SKM-1 treated with dmso at 0.1 percent for 144 hours (cell line): ENCODE measurements around the gene PISD.
A peak's percentile ranks its signal among the peaks of the same experiment; 100 is the strongest.
"Not testable (repeated sequence)": the region's sequence is repeated elsewhere in the genome, so short reads cannot be mapped to it uniquely, and the experiment has no call there.

ENCODE experiments used
- DNase-seq: peaks from one replicate; lab custom pipeline; 2025; ENCODE audit not compliant: unreplicated experiment; lab: John Stamatoyannopoulos, UW

PISD gene

DNA sequence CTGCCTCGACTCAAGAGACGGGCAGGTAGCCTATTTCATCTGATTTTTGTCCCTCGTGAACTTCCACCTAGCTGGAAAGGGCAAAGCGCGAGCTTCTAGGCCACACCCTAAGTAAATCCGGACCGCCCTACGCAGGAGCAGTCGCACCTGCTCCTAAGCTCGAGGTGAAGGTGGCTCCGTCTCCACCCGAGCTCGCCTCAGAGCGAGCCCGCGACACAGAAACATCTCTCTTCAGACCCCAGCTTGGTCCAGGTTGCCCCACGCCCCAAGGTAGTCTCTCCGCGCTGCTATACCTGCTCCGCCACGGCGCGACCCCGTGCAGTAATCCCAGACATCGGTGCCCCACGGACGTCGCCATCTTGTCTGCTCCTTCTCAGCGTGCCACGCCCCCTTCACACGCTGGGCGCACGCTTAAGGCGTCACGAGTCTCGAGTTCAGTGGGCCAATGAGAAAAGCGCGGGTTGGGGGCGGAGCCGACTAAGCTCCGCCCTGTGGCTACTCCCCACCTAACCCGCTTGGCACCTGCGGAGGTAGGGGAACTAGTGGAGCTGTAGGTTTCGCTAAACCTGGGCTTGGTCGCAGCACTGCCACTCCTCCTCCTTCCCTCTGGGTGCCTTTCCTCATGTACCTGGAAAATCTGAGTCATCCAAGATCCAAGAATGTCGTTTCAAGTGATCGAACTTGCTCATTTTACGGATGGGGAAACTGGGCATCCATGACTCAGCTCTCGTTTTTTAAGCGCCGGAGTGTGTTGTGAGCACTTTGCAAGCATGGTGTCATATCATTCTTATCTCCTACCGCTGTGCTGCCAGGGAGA is at the start of gene PISD:
PISD (minus strand) TSS at position 365 of the 817 bp plus-strand sequence; CDS start at position 358, 7 bp downstream.
- peak; percentile 90 for DNase-seq

GRCh38 chr22:31711226-31711625 is 49.2 kb upstream of the PISD start:
- DNase-seq, result not testable (repeated sequence)

- DNase-seq, result no peak
Measured at GRCh38 chr22:31707519-31707918, 45.5 kb upstream of the PISD start.

GRCh38 chr22:31695423-31695822 is 33.4 kb upstream of the PISD start:
- DNase-seq, result peak; percentile 47

- DNase-seq, result not testable (repeated sequence)
Measured at GRCh38 chr22:31694046-31694445, 32.0 kb upstream of the PISD start.

GRCh38 chr22:31692186-31692886 is 30.3 kb upstream of the PISD start:
- peak; percentile 12 for DNase-seq

DNA sequence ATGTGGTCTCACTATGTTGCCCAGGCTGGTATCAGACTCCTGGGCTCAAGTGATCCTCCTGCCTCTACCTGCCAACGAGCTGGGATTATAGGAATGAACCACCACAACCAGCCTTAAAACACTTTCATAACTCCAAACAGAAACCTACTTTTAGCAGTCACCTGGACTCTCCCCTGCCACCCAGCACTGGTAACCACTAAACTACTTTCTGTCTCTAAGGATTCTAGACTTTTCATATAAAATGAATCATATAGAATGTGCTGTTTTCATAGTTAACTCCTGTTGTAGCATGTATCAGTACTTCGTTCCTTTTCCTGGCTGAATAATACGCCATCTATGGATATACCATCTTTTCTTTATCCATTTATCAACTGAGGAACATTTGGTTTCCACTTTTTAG is 29.4 kb upstream of the PISD start:
- DNase-seq, result no peak

- DNase-seq, result no peak
Measured at GRCh38 chr22:31683181-31684105, 21.4 kb upstream of the PISD start.

- DNase-seq, result no peak
Measured at GRCh38 chr22:31682751-31683150, 20.7 kb upstream of the PISD start.

- DNase-seq, result no peak
Measured at GRCh38 chr22:31681349-31682345, 19.6 kb upstream of the PISD start.

- DNase-seq, result no peak
Measured at GRCh38 chr22:31680861-31681341, 18.9 kb upstream of the PISD start.

DNA sequence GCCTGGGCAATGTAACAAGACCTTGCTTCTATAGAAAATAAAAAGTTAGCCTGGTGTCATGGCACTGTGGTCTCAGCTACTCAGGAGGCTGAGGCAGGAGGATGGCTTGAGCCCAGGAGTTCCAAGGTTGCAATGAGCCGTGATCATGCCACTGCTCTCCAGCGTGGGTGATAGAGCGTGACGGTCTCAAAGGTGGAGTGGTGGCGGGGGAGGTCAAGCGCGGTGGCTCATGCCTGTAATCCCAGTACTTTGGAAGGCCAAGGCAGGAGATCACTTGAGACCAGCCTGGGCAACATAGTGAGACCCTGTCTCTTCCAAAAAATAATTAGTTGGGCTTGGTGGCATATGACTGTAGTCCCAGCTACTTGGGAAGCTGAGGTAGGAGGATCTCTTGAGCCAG is 16.7 kb upstream of the PISD start:
- DNase-seq, result no peak

DNA sequence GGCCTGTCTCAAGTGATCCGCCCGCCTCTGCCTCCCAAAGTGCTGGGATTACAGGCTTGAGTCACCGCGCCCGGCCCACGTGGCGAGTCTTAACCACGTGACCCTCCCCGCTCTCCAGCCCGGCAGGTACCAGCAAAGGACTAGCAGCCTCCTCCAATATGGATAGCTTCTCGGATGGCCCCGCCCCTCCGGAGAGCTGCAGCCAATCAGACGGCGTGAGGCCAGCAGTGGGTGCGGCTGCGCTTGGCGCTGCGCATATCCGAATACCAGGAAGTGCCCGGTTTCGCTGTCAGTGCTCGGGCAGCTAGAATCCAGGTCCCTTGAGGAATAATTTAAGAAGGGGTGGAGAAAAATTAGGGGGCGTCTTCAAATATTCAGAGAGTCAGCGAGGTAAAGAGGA is 14.7 kb upstream of the PISD start:
- DNase-seq, result no peak

DNA sequence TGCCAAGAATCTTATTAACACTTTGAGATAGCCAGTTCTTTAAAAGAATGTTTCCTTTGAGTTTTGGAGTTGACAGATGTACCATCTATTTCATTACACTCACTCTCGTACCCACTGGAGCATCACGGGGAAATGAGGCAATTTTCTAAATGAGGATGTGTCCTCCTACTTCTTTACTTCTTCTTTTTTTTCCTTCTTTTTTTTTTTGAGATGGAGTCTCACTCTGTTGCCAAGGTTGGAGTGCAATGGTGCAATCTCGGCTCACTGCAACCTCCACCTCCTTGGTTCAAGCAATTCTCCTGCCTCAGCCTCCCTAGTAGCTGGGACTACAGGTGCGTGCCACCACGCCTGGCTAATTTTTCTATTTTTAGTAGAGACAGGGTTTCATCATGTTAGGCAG is 12.2 kb upstream of the PISD start:
- DNase-seq, result peak; percentile 93

- not testable (repeated sequence) for DNase-seq
Measured at GRCh38 chr22:31668849-31669248, 6.8 kb upstream of the PISD start.

DNA sequence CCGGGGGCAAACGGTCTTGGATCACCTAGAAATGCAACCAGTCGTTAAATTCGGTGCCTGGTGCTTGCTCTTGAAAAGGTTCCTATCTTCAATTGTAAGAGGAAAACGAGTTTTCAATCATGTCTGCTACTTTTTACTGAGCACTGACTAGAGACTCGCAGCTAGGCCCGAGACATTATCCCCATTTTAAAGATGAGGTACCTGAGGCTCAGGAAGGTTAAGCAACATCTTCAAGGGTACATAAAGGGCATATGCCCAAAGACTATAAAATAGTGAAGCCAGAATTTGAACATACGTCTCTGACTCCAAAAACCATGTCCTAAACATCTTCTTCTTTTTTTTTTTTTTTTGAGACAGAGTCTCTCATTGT is 638 bp upstream of the PISD start:
- DNase-seq, result no peak

DNA sequence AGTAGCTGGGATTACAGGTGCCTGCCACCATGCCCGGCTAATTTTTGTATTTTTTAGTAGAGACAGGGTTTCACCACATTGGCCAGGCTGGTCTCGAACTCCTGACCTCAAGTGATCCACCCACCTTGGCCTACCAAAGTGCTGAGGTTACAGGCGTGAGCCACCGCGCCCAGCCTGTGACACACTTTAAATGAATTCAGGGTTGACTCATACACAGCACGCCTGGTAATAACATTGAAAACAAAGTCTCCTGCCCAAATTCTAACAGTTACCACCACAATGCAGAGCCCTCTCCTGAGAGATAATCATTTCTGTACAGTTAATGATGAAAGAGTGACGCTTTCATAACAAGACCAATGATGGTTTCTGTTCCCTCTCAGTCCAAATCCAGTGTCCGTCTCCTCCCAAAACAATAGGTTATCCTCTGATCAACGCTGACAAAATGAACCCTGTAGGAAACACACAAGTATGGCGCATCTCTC is 1.1 kb downstream of the PISD start:
- DNase-seq, result not testable (repeated sequence)

DNA sequence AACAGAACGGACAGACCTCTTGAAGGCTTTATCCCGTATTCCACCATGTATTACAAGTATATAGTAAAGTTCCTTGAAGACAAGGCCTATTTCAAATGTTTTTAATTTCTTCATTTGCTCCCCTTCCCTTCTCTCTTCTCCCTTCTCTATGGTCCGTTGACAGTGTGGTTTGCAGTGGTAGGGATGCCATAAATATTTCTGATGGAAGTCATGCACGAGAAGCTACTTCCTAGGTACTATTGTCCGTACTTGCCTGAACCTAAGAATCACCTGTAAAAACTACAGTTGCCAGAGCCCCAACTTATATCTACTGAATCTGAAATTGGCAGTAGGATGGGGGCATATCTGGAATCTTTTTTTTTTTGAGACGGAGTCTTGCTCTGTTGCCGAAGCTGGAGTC is 2.8 kb downstream of the PISD start:
- DNase-seq, result no peak

- DNase-seq, result no peak
Measured at GRCh38 chr22:31654408-31654807, 7.6 kb downstream of the PISD start.

DNA sequence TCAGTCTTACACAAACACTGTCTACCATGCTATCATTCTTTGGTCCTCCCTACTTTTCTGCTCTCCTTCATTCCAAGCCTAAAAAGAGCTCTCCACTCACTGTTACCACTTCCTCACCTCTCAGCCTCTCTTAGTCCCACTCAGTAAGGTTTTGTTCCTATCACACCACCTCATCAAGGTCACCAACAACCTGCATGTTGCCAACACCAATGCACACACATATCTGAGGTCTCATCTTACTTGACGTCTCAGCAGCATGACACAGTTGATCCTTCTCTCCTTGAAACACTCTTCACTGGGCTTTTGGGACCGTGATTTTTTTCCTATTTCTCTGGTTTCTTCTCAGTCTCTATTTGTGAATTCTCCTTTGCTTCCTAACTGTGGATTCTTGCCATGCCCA is 8.1 kb downstream of the PISD start:
- DNase-seq, result no peak
